Measurements from ENCODE around the gene GDPD3.

GRCh38 chr16:30065943-30066760 lies 47.2 kb downstream of the GDPD3 start:
- TF ChIP-seq CTCF (IDR thresholded peaks at IDR 0.05 in 2 of 3, conservative IDR thresholded peaks at IDR 0.05 in 1 of 3; ENCODE audit: control insufficient read depth in 2 of 3, extremely low read depth in 1 of 3, insufficient read depth in 1 of 3, low read depth in 3 of 3, low read length in 3 of 3) (no peak), EZH2 (IDR thresholded peaks at IDR 0.05; ENCODE audit: borderline replicate concordance, control insufficient read depth, low read depth, low read length) (no peak), MYC (IDR thresholded peaks at IDR 0.05; ENCODE audit: insufficient read depth, insufficient read length, insufficient replicate concordance, low read length, severe bottlenecking) (no peak), ATF7 (IDR thresholded peaks at IDR 0.05; ENCODE audit: low read depth) (no peak), FOXK2 (IDR thresholded peaks at IDR 0.05) (no peak), ATF3 (IDR thresholded peaks at IDR 0.05; ENCODE audit: borderline replicate concordance, extremely low read depth, low read depth, low read length) (no peak), SREBF2 (IDR thresholded peaks at IDR 0.05; ENCODE audit: low read length) (no peak), BCL11A (IDR thresholded peaks at IDR 0.05; ENCODE audit: low read depth, low read length) (no peak), MTA3 (IDR thresholded peaks at IDR 0.05; ENCODE audit: borderline replicate concordance, low read length) (no peak; the same call in 1 of the 2 replicates), RUNX3 (IDR thresholded peaks at IDR 0.05; ENCODE audit: low read length) (no peak), RAD21 (IDR thresholded peaks at IDR 0.05; ENCODE audit: insufficient read depth, low read depth, low read length) (no peak), ATF2 (IDR thresholded peaks at IDR 0.05; ENCODE audit: low read length) (no peak)
